ENCODE results near the gene SCUBE1. TPM values are rescaled to one million over a fixed set of nuclear protein-coding genes. Genes with fewer than 3 reads are reported as not detected.
A peak's percentile ranks its signal among the peaks of the same experiment; 100 is the strongest.

SCUBE1 gene
- total RNA-seq, 1 experiment from 2014 or later: not detected

DNA sequence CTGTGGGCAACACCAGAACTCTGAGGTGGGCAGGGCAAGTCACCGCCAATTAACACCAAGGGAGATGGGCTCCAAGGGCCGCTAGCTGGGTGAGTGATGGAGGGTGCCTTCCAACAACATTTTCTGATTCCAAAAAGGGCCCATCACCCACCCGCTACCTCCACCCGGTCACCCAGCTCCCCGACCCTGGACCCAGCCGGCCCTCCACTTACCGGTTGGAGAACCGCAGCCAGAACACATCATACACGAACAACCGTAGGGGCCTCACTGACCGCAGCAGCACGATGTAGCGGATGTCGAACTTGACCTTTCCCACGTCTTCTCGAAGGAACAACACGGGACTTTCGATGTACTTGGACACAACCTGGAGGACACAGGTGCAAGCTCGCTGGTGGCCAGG lies 171.0 kb downstream of the SCUBE1 start:
- POLR2A ChIA-PET (ENCODE audit: unreplicated experiment): interaction anchor here (0.6 kb wide), 1 partner anchor 15 kb away, joined by 3 read pairs; no protein-coding TSS in a partner anchor
- intact Hi-C loops (cut with micrococcal nuclease; ENCODE audit: unreplicated experiment): no loop called here
- BruUV-seq (replicated peaks): no TSS peak
- Histone ChIP-seq H3F3A (ENCODE audit: insufficient read depth, low read depth) (peaks cover 8% of the 10 kb centered on the region; the same call in 1 of the 2 replicates), H3K27ac (no peak overlapping the region), H3K79me2 (ENCODE audit: low read depth) (no peaks in the 10 kb centered on the region), H3K9me3 (ENCODE audit: insufficient read depth, low read depth) (no peaks in the 10 kb centered on the region), H3K27me3 (ENCODE audit: insufficient read depth, low read depth) (no peaks in the 10 kb centered on the region), H3K4me3 (no peak overlapping the region), H3K4me1 (replicated peaks; ENCODE audit: insufficient read depth) (peaks cover 11% of the 10 kb centered on the region), H2AFZ (no peak overlapping the region), H3K9me2 (ENCODE audit: insufficient read depth) (no peaks in the 10 kb centered on the region), H3K36me3 (ENCODE audit: low read depth) (peaks cover 45% of the 10 kb centered on the region), H4K20me1 (ENCODE audit: insufficient read depth) (peaks cover 12% of the 10 kb centered on the region; the same call in 1 of the 2 replicates), H3K4me2 (no peak overlapping the region)
- TF ChIP-seq, protein P1, sequence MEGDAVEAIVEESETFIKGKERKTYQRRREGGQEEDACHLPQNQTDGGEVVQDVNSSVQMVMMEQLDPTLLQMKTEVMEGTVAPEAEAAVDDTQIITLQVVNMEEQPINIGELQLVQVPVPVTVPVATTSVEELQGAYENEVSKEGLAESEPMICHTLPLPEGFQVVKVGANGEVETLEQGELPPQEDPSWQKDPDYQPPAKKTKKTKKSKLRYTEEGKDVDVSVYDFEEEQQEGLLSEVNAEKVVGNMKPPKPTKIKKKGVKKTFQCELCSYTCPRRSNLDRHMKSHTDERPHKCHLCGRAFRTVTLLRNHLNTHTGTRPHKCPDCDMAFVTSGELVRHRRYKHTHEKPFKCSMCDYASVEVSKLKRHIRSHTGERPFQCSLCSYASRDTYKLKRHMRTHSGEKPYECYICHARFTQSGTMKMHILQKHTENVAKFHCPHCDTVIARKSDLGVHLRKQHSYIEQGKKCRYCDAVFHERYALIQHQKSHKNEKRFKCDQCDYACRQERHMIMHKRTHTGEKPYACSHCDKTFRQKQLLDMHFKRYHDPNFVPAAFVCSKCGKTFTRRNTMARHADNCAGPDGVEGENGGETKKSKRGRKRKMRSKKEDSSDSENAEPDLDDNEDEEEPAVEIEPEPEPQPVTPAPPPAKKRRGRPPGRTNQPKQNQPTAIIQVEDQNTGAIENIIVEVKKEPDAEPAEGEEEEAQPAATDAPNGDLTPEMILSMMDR (conservative IDR thresholded peaks at IDR 0.05): no peak
- no peak for TF ChIP-seq EZH2 (IDR thresholded peaks at IDR 0.05; ENCODE audit: low read depth)
- CTCF ChIA-PET: no interaction called here
- DNase-seq: no peak

DNA sequence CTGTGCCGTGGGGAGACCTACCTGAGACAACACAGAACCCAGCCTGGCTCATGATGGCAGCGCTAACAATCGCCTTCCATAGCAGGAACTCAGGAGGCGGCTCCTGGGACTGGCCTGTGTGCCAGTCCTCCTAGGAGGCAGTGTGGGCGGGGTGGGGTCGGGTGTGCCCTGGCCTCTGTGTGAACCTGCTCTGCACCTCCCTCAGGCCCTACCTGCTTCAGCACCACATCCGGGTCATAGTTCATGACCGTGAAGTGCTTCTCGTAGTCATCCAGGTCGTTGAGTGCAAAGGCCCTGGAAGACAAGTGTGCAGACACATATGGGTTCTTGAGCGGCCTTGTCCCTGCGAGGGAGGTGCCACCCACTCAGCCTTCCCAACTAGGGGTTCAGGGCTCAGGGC lies 171.6 kb downstream of the SCUBE1 start:
- Histone ChIP-seq H4K20me1 (ENCODE audit: insufficient read depth) (peaks cover 12% of the 10 kb centered on the region; the same call in 1 of the 2 replicates), H3K4me2 (no peak overlapping the region), H3K27ac (no peak overlapping the region), H3K4me3 (no peak overlapping the region), H3K9me3 (ENCODE audit: insufficient read depth, low read depth) (no peaks in the 10 kb centered on the region), H3F3A (ENCODE audit: insufficient read depth, low read depth) (peaks cover 13% of the 10 kb centered on the region; the same call in 1 of the 2 replicates), H3K79me2 (ENCODE audit: low read depth) (no peaks in the 10 kb centered on the region), H3K36me3 (ENCODE audit: low read depth) (peaks cover 45% of the 10 kb centered on the region), H2AFZ (no peak overlapping the region), H3K27me3 (ENCODE audit: insufficient read depth, low read depth) (no peaks in the 10 kb centered on the region), H3K9me2 (ENCODE audit: insufficient read depth) (no peaks in the 10 kb centered on the region), H3K4me1 (replicated peaks; ENCODE audit: insufficient read depth) (peaks cover 11% of the 10 kb centered on the region)
- intact Hi-C loops (cut with micrococcal nuclease; ENCODE audit: unreplicated experiment): no loop called here
- DNase-seq: peak in 1 of 2 experiments; percentile 56
- ChIA-PET POLR2A (ENCODE audit: unreplicated experiment) (no interaction called here), CTCF (no interaction called here)
- TF ChIP-seq, protein P1 (conservative IDR thresholded peaks at IDR 0.05): no peak
- no peak for TF ChIP-seq EZH2 (IDR thresholded peaks at IDR 0.05; ENCODE audit: low read depth)
- no TSS peak for BruUV-seq (replicated peaks)

DNA sequence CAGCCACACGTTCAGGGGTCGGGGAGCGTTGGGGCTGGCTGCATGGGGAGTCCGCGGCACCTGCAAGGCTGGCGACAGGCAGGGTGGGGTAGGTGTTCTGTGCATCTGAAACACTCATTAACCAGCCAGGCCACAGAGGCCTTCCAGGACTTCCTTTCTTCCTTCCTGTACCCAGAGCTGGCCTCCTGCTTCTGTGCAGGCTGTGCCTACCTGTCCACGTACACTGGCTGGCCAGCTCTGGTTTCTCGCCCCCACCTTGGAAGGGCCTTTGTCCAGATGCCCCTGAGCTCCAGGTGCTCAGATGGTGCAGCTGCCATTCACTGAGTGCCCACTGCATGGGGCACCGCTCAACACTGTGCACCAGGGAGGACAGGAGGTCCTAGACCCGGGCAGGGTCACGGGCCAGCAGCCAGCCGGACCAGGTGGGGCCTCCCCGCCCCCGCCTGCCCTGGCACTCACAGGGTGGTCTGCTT lies 172.1 kb downstream of the SCUBE1 start:
- Histone ChIP-seq H3K4me2 (no peak overlapping the region), H3K9me3 (ENCODE audit: insufficient read depth, low read depth) (no peaks in the 10 kb centered on the region), H3K4me1 (replicated peaks; ENCODE audit: insufficient read depth) (peaks cover 11% of the 10 kb centered on the region), H3K9me2 (ENCODE audit: insufficient read depth) (no peaks in the 10 kb centered on the region), H3K27ac (no peak overlapping the region), H2AFZ (no peak overlapping the region), H4K20me1 (ENCODE audit: insufficient read depth) (peaks cover 15% of the 10 kb centered on the region; the same call in 1 of the 2 replicates), H3K27me3 (ENCODE audit: insufficient read depth, low read depth) (no peaks in the 10 kb centered on the region), H3F3A (ENCODE audit: insufficient read depth, low read depth) (peaks cover 14% of the 10 kb centered on the region; the same call in 1 of the 2 replicates), H3K4me3 (no peak overlapping the region), H3K36me3 (ENCODE audit: low read depth) (peaks cover 43% of the 10 kb centered on the region), H3K79me2 (ENCODE audit: low read depth) (no peaks in the 10 kb centered on the region)
- BruUV-seq (replicated peaks): no TSS peak
- no peak for DNase-seq
- intact Hi-C loops (cut with micrococcal nuclease; ENCODE audit: unreplicated experiment): no loop called here
- POLR2A ChIA-PET (ENCODE audit: unreplicated experiment): no interaction called here
- TF ChIP-seq EZH2 (IDR thresholded peaks at IDR 0.05; ENCODE audit: low read depth): no peak
- TF ChIP-seq, protein P1 (conservative IDR thresholded peaks at IDR 0.05): no peak
- CTCF ChIA-PET: no interaction called here

All from PC-9 (cell line).